ENCODE results near the gene CSN1S1.

GRCh38 chr4:69991016-69991415 lies 60.1 kb downstream of the CSN1S1 start:
- TF ChIP-seq, protein P1, sequence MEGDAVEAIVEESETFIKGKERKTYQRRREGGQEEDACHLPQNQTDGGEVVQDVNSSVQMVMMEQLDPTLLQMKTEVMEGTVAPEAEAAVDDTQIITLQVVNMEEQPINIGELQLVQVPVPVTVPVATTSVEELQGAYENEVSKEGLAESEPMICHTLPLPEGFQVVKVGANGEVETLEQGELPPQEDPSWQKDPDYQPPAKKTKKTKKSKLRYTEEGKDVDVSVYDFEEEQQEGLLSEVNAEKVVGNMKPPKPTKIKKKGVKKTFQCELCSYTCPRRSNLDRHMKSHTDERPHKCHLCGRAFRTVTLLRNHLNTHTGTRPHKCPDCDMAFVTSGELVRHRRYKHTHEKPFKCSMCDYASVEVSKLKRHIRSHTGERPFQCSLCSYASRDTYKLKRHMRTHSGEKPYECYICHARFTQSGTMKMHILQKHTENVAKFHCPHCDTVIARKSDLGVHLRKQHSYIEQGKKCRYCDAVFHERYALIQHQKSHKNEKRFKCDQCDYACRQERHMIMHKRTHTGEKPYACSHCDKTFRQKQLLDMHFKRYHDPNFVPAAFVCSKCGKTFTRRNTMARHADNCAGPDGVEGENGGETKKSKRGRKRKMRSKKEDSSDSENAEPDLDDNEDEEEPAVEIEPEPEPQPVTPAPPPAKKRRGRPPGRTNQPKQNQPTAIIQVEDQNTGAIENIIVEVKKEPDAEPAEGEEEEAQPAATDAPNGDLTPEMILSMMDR (conservative IDR thresholded peaks at IDR 0.05; ENCODE audit: low read depth, low read length): no peak
- no peak for TF ChIP-seq EZH2 (IDR thresholded peaks at IDR 0.05; ENCODE audit: borderline replicate concordance, low read depth, low read length, poor library complexity, severe bottlenecking)

Data from A673 (cell line).